DND-41 (cell line): ENCODE measurements around the gene HERC3.

Source experiments
- ATAC-seq: fragments of 200-7000 bp; cut with Tn5 transposase; 3 replicates; pipeline ENCODE4 v1.9.1; 2021; ENCODE audit warnings: low read depth; ENCODE audit not compliant: insufficient read depth
- DNase-seq: peaks from one replicate; pipeline ENCODE4 v3.0.0-alpha.2; 2020
- H2AFZ ChIP-seq: 2 replicates; pipeline ENCODE4 v1.6.0; 2012; ENCODE audit warnings: low read depth, low read length
- H3K27ac ChIP-seq: 2 replicates; pipeline ENCODE4 v1.5.1; 2012; ENCODE audit warnings: low read length, inconsistent platforms
- H3K27me3 ChIP-seq: fragments of 200-600 bp; sonication (generic); 2 replicates; pipeline ENCODE4 v1.6.0; 2012; ENCODE audit warnings: low read length, mild to moderate bottlenecking, inconsistent platforms; ENCODE audit not compliant: insufficient read depth, poor library complexity
- H3K36me3 ChIP-seq: 2 replicates; pipeline ENCODE4 v1.5.1; 2012; ENCODE audit warnings: low read length, inconsistent platforms; ENCODE audit not compliant: insufficient read depth
- H3K4me1 ChIP-seq: 2 replicates; pipeline ENCODE4 v1.5.1; 2012; ENCODE audit warnings: mild to moderate bottlenecking, low read length; ENCODE audit not compliant: insufficient read depth
- H3K4me2 ChIP-seq: 2 replicates; pipeline ENCODE4 v1.6.0; 2012; ENCODE audit warnings: mild to moderate bottlenecking, moderate library complexity, low read length, inconsistent platforms; ENCODE audit not compliant: insufficient read depth
- H3K4me3 ChIP-seq, 2 experiments: fragments of 200-600 bp in 1 of 2; shearing (Covaris generic) in 1 of 2; 2 replicates each; pipeline ENCODE4 v1.5.1; 2012 to 2016; ENCODE audit warnings: inconsistent platforms in 2 of 2, low read length in 2 of 2, mild to moderate bottlenecking in 2 of 2, low read depth in 1 of 2, moderate library complexity in 1 of 2
- H3K79me2 ChIP-seq: 2 replicates; pipeline ENCODE4 v1.6.0; 2012; ENCODE audit warnings: low read length, inconsistent platforms; ENCODE audit not compliant: insufficient read depth
- H3K9ac ChIP-seq: 2 replicates; pipeline ENCODE4 v1.6.0; 2012; ENCODE audit warnings: low read depth, mild to moderate bottlenecking, inconsistent platforms, low read length, moderate library complexity
- H3K9me3 ChIP-seq: 2 replicates; pipeline ENCODE4 v1.5.1; 2012; ENCODE audit warnings: low read length, moderate library complexity, mild to moderate bottlenecking, inconsistent platforms; ENCODE audit not compliant: insufficient read depth, severe bottlenecking
- H4K20me1 ChIP-seq: 2 replicates; pipeline ENCODE4 v1.6.0; 2012; ENCODE audit warnings: low read length; ENCODE audit not compliant: insufficient read depth
- CTCF ChIP-seq: IDR thresholded peaks from 2 replicates; pipeline ENCODE4 v1.5.1; 2012; ENCODE audit warnings: borderline replicate concordance, low read length, moderate library complexity, mild to moderate bottlenecking; ENCODE audit not compliant: poor library complexity, severe bottlenecking; ENCODE audit errors: extremely low read depth
- EZH2 ChIP-seq: IDR thresholded peaks from 3 replicates; pipeline ENCODE4 v1.6.1; 2012; ENCODE audit warnings: borderline replicate concordance, low read depth, mild to moderate bottlenecking, moderate library complexity, low read length, inconsistent platforms; ENCODE audit not compliant: severe bottlenecking

HERC3 gene

GRCh38 chr4:88585917-88586316 is 6.4 kb upstream of the HERC3 start:
- peaks cover 2% of the 10 kb centered on the region for H3K4me1 ChIP-seq
- H3K9me3 ChIP-seq = no peaks in the 10 kb centered on the region
- H3K4me3 ChIP-seq = no peak overlapping the region
- no peaks in the 10 kb centered on the region for H3K79me2 ChIP-seq
- no peak overlapping the region for H2AFZ ChIP-seq
- ATAC-seq = no peak
- DNase-seq = no peak
- H3K9ac ChIP-seq = no peak overlapping the region
- TF ChIP-seq CTCF (no peak), EZH2 (no peak)
- no peaks in the 10 kb centered on the region for H4K20me1 ChIP-seq
- H3K4me2 ChIP-seq = no peak overlapping the region
- no peaks in the 10 kb centered on the region for H3K36me3 ChIP-seq
- H3K27me3 ChIP-seq = no peaks in the 10 kb centered on the region
- H3K27ac ChIP-seq = no peak overlapping the region

- no peak for ATAC-seq
- no peaks in the 10 kb centered on the region for H4K20me1 ChIP-seq
- no peak overlapping the region for H3K4me2 ChIP-seq
- no peak overlapping the region for H3K27ac ChIP-seq
- peaks cover 9% of the 10 kb centered on the region for H3K4me1 ChIP-seq
- no peaks in the 10 kb centered on the region for H3K9me3 ChIP-seq
- H3K36me3 ChIP-seq = no peaks in the 10 kb centered on the region; the same call in 1 of the 2 replicates
- no peak overlapping the region for H3K9ac ChIP-seq
- DNase-seq = no peak
- H3K79me2 ChIP-seq = no peaks in the 10 kb centered on the region; the same call in 1 of the 2 replicates
- H2AFZ ChIP-seq = no peak overlapping the region
- H3K4me3 ChIP-seq = no peak overlapping the region
- TF ChIP-seq CTCF = no peak
- TF ChIP-seq EZH2 = no peak
- no peaks in the 10 kb centered on the region for H3K27me3 ChIP-seq
Measured at GRCh38 chr4:88587306-88587705, 5.0 kb upstream of the HERC3 start.

- peak overlapping the region; percentile 86 for H3K9ac ChIP-seq
Measured at GRCh38 chr4:88592600-88593448, 544 bp downstream of the HERC3 start.

More at GRCh38 chr4:88592600-88593448, 544 bp downstream of the HERC3 start:
- Histone ChIP-seq H3K9me3 (no peaks in the 10 kb centered on the region), H3K4me1 (peaks cover 26% of the 10 kb centered on the region), H2AFZ (peak overlapping the region; percentile 100), H4K20me1 (peaks cover 5% of the 10 kb centered on the region; the same call in 1 of the 2 replicates), H3K4me3 (peak overlapping the region; percentile 85 to 97), H3K36me3 (peaks cover 21% of the 10 kb centered on the region), H3K79me2 (peaks cover 22% of the 10 kb centered on the region), H3K27me3 (no peaks in the 10 kb centered on the region), H3K4me2 (peak overlapping the region; percentile 97), H3K27ac (peak overlapping the region; percentile 65)
- no peak for TF ChIP-seq CTCF
- TF ChIP-seq EZH2 = no peak
- ATAC-seq (peak; percentile 73), DNase-seq (peak; percentile 75)
